Nephron progenitor cell (in vitro differentiated cells): ENCODE data around the gene S100A11.

Experiments
- DNase-seq: peaks from one replicate; pipeline ENCODE4 v3.0.0; 2021
- H3K27ac Mint-ChIP-seq: 2 replicates; pipeline ENCODE4 v1.8.0; 2021; ENCODE audit warnings: mild to moderate bottlenecking, moderate library complexity, mixed read lengths
- H3K27me3 Mint-ChIP-seq: 2 replicates; pipeline ENCODE4 v1.8.0; 2021; ENCODE audit warnings: mild to moderate bottlenecking, low read depth, mixed read lengths; ENCODE audit not compliant: poor library complexity
- H3K36me3 Mint-ChIP-seq: 2 replicates; pipeline ENCODE4 v1.8.0; 2021; ENCODE audit warnings: low read depth, mixed read lengths
- H3K4me1 Mint-ChIP-seq: 2 replicates; pipeline ENCODE4 v1.8.0; 2021; ENCODE audit warnings: mixed read lengths
- H3K4me3 Mint-ChIP-seq: 2 replicates; pipeline ENCODE4 v1.8.0; 2021; ENCODE audit warnings: mild to moderate bottlenecking, moderate library complexity, mixed read lengths
- H3K9me3 Mint-ChIP-seq: 2 replicates; pipeline ENCODE4 v1.8.0; 2021; ENCODE audit warnings: mild to moderate bottlenecking, moderate library complexity, mixed read lengths
- TF ChIP-seq, protein P1 (sequence below): fragments of 200-600 bp; sonication (generic); IDR thresholded peaks from 2 replicates; pipeline ENCODE4 v1.5.0; 2021; ENCODE audit warnings: antibody characterized with exemption

Gene S100A11

DNA sequence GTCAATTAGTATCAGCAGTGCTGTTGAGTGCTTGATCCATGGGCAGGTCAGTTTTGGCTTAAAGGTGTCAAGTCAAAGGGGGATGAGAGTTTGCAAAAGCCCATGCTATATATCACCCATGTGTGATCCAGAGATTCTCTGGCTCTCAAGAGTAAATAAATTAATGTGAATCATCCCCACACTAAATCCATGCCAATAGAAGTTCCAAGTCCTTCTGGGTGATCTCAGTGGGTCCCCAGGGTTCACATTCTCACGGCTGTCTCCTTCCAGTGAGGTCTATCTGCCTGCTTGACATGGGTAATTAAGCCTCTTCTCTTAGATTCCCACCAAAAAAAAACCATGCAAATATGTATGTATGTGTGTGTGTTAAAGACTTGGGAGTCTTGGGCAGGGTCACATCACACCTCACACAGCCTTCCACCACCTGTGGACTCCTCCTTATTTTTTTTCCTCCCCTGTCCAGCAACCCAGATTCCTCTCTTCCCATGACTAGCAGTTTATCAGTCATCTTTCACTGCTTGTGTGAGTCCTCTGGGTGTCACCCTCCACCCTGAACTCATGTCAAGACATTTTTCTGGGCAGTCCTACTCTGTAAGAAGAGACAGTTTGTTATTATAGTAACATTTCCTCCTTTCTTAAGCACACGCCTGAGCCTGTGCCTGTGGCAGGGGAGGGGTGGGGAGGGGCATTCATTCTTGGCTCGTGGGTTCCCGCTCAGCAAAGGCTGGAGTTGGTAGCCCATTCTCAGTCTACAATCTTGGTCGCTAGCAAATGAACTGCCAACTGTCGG is 14.3 kb upstream of the S100A11 start:
- Mint-ChIP-seq H3K4me1 (peaks cover 30% of the 10 kb centered on the region), H3K36me3 (no peaks in the 10 kb centered on the region), H3K27me3 (peaks cover 38% of the 10 kb centered on the region), H3K4me3 (no peak overlapping the region), H3K9me3 (no peaks in the 10 kb centered on the region), H3K27ac (no peak overlapping the region)
- TF ChIP-seq, protein P1, sequence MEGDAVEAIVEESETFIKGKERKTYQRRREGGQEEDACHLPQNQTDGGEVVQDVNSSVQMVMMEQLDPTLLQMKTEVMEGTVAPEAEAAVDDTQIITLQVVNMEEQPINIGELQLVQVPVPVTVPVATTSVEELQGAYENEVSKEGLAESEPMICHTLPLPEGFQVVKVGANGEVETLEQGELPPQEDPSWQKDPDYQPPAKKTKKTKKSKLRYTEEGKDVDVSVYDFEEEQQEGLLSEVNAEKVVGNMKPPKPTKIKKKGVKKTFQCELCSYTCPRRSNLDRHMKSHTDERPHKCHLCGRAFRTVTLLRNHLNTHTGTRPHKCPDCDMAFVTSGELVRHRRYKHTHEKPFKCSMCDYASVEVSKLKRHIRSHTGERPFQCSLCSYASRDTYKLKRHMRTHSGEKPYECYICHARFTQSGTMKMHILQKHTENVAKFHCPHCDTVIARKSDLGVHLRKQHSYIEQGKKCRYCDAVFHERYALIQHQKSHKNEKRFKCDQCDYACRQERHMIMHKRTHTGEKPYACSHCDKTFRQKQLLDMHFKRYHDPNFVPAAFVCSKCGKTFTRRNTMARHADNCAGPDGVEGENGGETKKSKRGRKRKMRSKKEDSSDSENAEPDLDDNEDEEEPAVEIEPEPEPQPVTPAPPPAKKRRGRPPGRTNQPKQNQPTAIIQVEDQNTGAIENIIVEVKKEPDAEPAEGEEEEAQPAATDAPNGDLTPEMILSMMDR, result no peak
- DNase-seq, result no peak

DNA sequence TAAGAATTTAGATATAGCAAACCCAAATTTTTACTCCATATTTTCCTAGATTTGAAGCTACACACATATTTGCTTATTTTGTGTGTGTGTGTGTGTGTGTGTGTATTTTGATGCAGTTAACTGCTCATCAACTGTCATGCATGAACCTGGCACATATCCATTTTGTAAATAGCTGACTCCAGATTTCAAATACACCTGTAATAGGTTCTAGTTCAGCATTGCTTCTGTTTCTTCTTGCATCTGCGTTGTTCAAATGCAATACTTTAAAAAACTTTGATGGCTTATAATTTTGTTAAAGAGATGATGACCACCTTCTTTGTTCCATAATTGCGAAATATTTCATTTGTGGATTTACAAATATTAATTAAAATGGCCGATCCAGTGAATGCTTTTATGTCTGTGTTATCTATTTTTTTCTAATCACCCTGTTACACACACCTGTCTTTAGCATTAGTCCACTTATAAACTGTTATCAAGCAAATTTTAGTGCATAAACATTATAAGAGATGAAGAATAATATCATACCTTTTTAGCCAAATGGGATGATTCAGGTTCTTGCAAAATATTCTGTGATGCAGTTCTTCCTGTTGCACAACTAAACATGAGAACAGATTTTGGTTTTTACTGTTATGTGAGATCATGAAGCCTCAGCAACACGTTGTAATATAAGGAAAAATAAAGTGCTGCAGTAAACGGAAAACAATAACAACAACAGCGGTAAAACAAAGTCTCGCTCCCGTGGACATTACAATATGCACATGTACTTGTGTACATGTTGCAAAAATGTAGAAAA is 12.7 kb upstream of the S100A11 start:
- peaks cover 23% of the 10 kb centered on the region for H3K27me3 Mint-ChIP-seq
- no peak overlapping the region for H3K4me3 Mint-ChIP-seq
- TF ChIP-seq, protein P1, result no peak
- no peaks in the 10 kb centered on the region for H3K9me3 Mint-ChIP-seq
- no peak for DNase-seq
- H3K36me3 Mint-ChIP-seq, result no peaks in the 10 kb centered on the region
- H3K27ac Mint-ChIP-seq, result no peak overlapping the region
- H3K4me1 Mint-ChIP-seq, result peaks cover 30% of the 10 kb centered on the region

DNA sequence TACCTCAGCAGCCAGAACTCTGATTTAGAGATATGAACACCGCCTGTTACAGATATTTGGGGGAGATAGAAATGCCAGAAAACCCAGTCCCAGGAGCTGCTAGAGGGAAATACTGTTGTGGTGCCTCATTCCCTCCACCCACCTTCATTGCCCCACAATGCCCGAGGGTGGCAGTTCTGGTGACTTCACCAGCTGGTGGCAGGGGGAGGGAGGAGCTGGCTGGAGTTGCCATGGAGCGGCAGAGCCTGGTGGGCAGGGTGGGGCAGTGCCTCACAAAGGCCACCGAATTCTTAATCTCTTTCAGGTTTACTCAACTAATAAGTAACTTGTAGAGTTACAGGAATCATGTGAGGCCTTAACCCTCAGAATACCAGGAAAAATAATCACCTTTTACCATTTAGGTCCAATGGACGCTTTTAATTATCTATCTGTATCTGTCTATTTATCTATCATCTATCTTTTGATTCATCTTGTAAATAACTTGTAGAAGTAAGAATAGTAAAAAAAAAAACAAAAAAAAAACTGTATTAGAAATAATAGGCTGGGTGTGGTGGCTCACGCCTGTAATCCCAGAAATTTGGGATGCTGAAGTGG is 11.7 kb upstream of the S100A11 start:
- Mint-ChIP-seq H3K27me3 (peaks cover 14% of the 10 kb centered on the region), H3K9me3 (no peaks in the 10 kb centered on the region), H3K36me3 (no peaks in the 10 kb centered on the region), H3K4me1 (peaks cover 31% of the 10 kb centered on the region), H3K4me3 (peak overlapping the region; percentile 77), H3K27ac (peak overlapping the region; percentile 96)
- TF ChIP-seq, protein P1, result no peak
- DNase-seq, result peak; percentile 16

DNA sequence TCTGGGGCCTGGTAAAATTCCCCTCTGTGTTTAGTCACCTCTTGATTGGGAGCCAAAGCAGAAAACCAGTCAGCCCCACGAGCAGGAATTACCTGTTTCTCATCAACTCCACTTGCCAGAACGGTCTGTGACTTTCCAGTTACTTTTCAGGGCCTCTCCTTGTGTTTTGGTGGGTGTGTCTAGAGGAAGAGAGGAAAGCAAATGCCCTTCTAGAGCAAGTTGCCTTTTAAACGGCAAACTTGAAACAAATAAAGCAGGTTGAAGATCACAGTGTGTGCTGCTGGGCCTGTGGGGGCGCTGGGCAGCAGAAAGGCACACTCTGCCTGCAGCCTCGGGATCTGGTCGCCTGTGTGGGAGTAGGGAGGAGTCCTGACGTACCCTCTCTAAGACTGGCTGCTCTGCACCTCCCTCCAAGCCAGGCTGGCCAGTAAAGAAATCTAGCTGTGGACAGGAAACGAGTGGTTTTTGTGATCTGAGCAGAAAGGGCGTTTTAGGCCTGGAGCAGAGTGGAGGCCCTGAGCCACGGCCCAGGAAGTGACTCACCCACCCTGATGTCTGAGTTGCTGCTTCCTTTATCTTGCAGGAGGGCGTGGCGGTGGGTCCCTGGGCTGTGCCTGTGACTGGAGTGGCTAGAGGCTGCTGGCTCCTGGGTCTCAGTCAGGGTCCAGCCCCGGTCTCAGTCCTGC is 11.1 kb upstream of the S100A11 start:
- H3K9me3 Mint-ChIP-seq, result no peaks in the 10 kb centered on the region
- TF ChIP-seq, protein P1, result peak; percentile 55
- peaks cover 7% of the 10 kb centered on the region for H3K27me3 Mint-ChIP-seq
- no peaks in the 10 kb centered on the region for H3K36me3 Mint-ChIP-seq
- DNase-seq, result peak; percentile 78
- H3K4me3 Mint-ChIP-seq, result peak overlapping the region; percentile 77
- peak overlapping the region; percentile 96 for H3K27ac Mint-ChIP-seq
- H3K4me1 Mint-ChIP-seq, result peaks cover 30% of the 10 kb centered on the region

DNA sequence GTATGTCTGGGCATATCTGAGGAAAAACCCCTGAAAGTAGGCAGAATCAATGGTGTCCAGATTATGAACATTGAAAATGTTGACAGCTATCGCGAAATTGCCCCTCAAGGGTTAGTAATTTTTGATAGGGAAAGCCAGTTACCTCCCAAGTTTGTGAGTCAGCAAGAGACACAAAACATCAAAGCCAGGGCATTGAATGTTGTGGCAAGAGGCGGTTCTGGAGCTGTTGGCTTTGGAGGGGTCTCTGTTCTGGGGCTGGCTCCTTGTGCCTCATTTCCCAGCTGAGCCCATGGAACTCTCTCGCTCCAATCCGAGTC is 10.6 kb upstream of the S100A11 start:
- H3K36me3 Mint-ChIP-seq, result no peaks in the 10 kb centered on the region
- H3K4me1 Mint-ChIP-seq, result peaks cover 30% of the 10 kb centered on the region
- DNase-seq, result peak; percentile 4
- H3K27me3 Mint-ChIP-seq, result peaks cover 3% of the 10 kb centered on the region
- peak overlapping the region; percentile 77 for H3K4me3 Mint-ChIP-seq
- no peaks in the 10 kb centered on the region for H3K9me3 Mint-ChIP-seq
- TF ChIP-seq, protein P1, result no peak
- H3K27ac Mint-ChIP-seq, result peak overlapping the region; percentile 96
